HG02870 (cell line): ENCODE results near the gene ESYT2.

Source experiments
- ATAC-seq: cut with Tn5 transposase; IDR thresholded peaks from one replicate; pipeline ENCODE4 v1.9.1; 2021; ENCODE audit warnings: mild to moderate bottlenecking, moderate library complexity; ENCODE audit not compliant: unreplicated experiment

The ESYT2 gene

DNA sequence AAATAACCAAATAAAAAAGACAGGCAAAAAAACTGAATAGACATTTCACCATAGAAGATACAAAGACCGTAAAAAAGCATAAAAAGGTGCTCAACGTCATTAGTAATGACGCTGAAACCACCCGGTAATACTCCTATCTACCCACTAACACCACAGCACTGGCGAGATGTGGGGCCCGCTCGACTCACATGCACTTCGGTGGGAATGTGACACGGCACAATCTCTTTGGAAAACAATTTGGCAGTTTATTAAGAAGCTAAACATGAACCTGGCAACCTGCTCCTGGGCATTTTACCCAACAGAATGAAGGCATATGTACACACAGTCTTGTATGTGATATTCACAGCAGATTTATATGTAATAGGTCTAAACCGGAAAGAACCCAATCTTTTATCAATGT lies 81.9 kb downstream of the ESYT2 start:
- ATAC-seq, result no peak

DNA sequence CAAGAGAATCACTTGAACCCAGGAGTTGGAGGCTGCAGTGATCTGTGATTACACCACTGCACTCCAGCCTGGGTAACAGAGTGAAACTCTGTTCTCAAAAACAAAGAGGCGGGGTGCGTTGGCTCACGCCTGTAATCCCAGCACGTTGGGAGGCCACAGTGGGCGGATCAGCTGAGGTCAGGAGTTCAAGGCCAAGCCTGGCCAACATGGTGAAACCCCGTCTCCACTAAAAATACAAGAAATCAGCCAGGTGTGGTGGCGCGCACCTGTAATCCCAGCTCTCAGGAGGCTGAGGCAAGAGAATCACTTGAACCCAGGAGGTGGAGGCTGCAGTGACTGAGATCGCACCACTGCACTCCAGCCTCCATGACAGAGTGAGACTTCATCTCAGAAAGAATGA lies 82.4 kb downstream of the ESYT2 start:
- ATAC-seq, result no peak

DNA sequence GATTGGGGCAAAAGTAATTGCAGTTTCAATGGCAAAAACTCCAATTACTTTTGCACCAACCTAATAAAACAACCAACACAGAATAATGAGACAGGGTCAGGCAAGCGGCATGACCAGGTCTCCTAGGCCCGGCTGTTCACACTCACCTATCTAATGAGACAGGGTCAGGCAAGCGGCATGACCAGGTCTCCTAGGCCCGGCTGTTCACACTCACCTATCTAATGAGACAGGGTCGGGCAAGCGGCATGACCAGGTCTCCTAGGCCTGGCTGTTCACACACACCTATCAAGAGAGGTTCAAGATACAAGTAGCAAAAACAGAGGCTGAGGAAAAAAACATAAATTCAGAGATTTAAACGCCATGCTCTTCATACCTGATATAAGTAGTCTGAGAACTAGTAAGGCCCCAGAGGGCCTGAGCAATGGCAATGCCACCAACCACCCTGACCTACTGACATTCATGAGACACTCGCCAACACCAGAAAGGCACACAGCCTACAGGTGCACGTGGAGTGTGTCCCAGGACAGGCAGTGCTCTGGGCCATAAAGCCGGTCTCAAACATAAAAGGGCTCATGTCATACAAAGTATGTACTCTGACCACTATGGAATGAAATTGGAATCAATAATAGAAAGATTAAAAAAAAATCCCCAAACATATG lies 84.1 kb downstream of the ESYT2 start:
- no peak for ATAC-seq

DNA sequence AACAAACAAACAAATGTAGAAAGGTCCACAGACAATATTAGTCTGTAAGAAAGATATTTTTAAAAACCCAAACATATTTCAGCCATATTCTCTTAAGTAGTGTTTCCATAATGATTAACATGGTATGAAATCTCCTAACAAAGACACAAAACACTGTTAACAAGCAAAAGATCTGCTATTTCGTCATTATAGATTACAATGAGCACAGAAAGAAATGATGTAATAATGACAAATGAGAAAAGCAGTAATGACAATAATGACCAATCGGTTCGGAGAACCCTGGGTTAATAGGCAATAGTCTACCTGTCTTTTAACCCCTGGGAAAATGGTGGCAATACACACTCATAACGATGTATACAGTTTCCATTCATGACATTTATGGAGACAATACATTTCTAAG lies 85.2 kb downstream of the ESYT2 start:
- no peak for ATAC-seq

DNA sequence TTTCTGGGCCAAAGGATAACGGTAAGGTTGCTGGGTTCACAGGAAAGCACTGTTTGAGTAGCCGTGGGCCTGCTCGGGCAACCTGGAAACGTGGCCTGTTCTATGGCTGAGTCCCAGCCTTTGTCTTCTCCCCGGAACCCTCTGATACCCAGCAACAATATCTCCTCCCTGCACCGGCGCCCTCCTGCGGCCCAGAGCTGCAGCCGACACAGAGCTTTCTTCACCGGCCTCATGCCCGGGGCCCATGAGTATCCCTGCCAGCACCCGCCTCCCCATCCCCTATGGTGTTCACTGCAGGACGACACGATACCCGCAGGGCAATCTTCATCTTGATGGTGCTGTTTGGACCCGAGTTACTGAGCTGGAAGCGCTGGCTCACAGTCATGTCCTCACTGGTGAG lies 86.1 kb downstream of the ESYT2 start:
- ATAC-seq, result no peak

DNA sequence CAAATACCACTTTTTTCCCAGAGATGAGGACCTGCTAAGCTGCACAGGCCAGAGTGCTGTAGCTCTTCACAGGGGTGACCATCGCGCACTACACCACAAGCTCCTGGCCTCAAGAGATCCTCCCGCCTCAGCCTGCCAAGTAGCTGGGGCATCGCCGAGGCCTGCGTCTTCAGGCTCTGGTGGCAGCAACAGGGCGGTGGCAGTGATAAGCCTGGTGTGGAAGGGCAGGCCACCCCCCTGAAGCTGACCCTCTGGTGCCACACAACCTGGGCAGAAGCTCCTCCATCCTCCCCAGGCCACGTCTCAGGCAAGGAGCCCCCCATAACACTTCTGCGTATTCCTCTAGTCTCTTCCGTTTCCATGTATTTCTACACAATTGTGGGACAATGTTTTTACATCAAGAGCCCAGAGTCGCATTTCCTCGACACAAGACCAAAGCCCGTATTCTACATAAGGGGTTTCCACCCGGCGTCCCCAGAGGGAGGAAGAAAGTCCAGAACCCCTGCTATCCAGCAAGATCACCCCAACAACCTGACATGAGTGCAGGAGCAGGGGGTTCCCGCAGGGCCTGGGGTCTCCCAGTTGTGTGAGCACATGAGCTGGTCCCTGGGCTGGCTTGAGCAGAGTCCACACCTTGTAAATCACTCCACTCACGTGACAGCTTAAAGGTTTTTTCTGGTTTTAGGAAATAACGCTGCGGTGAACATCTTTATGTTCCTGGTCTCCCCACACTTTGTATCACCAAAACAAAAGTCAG lies 87.1 kb downstream of the ESYT2 start:
- ATAC-seq, result no peak

DNA sequence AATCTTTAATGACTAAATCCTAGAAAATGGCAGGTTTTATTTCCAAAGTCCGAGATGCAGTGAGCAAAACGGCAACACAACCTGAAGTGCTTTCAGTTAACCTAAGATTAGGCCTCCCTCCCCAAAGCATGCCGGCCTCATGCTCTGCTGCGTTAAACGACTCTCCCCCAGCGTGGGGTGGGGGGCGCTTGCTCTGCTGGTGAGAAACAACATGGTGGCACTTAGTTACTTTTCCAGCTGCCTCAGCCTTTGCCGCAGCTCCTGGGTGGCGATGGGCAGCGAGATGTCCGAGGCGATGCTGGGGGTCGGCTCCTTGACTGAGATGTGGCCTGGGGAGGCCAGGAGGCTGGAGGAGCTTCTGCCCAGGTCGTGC lies 88.0 kb downstream of the ESYT2 start:
- no peak for ATAC-seq

DNA sequence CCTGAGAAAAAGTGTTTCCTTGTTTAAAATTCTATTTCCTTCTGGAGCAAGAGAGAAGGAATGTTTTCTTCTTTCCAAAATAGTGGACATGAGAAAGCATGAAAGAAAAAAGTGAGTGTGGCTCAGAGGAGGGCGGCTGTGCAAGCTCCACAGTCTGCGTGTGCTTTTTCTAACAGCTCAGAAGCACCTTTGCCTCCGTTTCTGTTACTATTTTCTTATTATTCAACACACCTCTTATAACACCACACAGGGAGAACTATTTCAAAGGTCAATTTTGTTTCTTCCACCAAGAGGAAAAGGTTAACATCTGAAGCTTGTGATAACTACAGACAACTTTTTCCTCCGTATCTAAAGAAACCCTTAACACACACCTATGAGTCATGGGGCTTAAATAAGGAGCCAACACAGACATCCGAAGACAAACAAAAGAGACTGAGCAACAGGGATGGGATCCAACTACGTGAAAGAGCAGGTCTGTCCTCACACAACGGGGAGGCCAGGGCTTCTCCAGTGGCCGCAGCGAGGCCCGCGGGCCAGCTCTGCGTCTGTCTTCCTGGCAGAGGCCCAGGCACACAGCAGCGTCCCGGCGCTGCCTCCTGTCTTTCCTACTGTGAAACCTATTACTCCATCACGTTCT lies 88.5 kb downstream of the ESYT2 start:
- no peak for ATAC-seq

DNA sequence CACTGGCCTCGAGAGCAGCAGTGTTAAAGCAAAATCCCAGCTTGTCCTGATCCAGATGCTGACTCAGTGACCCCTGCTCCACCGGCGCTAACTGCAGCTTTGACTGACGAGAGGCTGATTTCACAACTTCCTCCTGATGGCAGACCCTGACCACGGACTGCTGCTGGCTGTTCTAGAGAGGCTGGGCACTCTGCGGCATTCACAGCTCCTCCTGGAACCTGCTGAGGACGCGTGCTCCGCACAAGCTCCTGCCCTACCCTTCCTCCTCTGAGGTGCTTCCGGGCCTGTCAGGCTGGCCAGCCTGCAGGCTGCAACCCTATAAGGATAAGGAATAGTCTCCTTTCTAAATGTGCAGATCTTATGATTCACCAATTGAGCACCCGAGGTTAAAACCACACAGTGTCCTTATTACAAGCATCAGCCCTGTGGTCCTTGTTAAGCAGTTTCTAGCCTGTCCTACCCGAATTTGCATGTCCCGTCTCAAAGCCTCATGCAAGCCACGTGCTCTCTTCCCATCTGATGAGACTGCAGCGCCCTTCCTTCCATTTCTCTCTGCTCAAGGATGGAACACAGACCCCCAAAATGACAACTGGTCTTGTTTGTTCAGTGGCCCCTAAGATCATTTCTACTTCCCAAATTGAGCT lies 89.2 kb downstream of the ESYT2 start:
- ATAC-seq, result no peak

DNA sequence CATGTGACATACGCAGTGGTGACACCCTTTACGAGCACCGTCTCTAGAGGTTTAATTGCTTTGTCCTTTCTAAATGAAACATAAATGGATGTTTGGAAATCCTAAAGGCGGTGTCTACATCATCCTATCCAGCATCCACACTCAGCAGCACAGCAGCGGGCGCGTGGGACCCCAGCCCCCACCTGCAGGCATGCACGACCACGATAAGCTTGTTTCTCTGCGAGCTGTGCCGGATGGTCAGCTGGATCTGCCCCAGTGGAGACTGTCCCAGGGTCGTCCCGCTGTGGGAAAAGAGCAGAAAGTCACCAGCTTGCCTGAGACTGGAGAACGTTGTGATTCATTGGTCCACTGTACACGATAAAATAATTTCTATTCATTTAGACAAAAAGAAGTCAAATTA lies 90.5 kb downstream of the ESYT2 start:
- no peak for ATAC-seq

DNA sequence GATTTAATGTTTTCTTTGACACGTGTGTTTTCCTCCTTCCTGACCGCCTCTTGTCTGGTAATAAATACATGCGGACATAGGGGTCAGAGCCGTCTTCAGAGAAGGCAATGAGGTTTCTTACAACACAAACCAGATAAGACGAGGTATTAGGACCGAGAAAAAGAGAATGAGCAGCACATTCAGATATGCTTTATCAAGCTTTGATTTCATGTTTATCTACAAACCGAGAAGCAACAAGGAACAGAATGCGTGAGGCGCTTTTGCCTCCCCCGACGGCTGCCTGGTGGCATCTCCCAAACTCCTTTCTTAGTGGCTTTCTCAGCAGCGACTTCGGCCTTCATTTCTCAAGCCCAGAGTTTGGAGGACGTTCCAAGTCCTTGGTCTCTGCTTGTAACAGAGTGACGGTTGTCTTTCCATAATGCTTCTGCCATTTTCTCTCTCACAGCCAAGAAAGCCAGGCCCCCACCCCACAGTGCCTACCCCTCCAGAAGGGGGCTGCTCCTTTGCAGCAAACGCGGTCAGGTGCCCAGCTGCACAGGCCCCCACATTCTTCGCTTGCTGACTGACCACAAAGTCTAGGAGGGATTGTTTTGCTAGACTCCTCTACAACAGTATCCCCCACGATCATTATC lies 92.1 kb downstream of the ESYT2 start:
- ATAC-seq, result no peak

DNA sequence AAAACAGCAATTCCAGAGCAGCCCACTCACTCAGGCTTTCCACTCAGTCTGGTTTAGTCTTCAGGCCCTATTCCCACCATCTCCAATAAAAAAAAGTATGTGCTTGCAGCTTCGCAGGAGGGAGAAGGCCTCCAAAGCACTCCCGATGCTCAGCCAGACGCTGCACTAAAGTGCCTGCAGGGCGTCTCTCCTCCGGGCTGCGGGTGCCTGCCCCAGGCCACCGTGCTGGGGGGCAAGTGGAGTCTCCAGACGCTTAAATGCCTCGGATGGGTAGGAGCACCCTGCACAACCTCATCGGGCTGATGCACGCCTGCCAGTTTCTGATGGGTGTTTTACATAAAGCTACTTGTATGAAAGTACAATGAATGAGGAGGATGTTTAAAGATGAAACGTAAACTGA lies 93.4 kb downstream of the ESYT2 start:
- no peak for ATAC-seq

DNA sequence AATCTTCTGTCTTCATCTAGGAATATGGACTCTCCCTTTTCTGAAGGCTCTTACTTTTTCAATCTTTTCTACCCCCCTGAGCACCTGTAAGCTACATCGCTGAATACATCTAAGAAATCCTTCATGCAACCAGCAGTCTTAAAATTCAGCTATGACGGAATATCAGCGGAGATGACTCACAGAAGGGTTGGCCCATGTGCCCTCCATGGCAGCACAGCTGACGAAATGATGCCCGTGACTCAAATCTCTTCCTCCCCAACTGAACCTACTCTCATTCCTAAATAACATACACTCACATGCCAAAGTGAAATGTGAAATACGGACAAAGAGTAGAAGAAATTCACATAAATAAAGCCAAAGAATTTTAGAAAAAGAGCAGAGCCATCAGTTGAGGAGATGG lies 94.4 kb downstream of the ESYT2 start:
- no peak for ATAC-seq

DNA sequence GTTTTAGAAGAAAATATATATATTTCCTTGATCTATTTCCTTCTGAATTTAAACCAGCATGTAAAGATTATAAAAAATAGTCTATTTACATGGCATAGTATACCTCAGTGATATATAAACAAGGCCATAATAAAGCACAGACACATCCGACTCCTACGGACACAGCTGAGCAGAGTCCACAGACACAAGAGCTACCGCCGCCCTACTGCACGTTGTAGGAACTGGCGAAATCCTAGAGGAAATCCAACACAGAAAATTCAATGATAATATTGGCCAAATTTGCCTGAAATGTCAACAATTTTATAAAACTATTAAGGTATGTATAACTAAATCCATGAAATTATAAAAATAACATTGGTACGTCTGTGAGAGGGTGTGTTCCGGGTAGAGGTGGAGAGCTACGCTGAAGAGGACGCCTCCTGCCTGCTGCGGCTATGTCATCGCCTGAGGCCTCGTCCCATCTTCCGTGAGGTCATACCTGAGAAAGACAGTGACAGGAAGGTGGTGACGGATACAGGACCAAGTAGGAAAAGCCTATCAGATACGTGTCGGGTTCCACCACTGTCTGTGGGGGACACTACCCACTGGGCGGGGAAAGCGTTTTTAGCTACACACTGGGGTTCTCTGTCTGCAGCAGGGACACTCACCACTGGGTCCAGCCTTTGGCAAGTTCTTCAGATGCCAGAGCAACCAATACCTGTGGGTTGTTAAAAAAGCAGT lies 95.4 kb downstream of the ESYT2 start:
- ATAC-seq, result no peak

DNA sequence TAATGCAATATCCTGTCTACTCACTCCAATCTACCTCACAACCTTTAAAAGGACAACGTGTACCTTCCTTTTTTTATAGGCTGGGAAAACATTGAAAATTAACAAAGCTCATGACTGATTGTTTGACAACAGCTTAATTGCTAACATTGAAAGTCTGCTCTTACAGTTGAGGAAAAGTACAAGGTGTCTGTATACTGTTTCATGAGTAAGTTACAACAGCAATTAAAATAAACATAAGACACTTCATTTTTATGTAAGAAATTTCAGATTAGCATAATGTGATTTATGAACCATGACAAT lies 96.1 kb downstream of the ESYT2 start:
- no peak for ATAC-seq

DNA sequence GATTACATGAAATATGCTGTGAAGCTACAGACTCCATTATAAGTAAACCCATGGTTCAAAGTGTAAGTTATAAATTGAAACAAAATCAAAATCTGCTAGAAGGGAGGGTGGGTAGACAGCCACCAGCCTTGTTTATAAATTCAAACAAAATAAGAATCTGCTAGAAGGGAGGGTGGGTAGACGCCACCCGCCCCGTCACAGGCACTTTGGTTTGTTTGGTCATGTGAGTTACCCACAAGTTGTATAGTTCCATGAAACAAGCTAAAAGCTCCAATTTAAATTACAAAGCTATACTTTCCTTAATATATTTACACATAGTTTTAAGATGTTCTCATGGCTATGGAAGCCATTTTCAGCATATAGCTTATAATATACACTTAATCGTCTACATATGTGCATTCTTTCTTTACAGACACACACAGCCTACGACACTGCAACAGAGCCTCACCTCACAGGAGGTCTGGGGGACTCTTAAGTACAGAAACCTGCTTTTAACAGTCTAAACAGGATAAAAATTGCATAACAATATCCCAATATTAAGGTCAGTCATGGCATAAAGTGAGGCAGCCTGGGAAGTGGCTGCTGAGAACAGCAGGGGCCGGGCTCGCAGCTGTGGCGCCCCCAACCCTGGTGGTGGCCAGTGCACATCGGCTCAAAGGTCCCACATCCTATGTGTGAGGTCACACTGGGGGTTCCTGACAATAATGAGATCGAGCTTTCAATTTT lies 96.7 kb downstream of the ESYT2 start:
- ATAC-seq, result no peak

DNA sequence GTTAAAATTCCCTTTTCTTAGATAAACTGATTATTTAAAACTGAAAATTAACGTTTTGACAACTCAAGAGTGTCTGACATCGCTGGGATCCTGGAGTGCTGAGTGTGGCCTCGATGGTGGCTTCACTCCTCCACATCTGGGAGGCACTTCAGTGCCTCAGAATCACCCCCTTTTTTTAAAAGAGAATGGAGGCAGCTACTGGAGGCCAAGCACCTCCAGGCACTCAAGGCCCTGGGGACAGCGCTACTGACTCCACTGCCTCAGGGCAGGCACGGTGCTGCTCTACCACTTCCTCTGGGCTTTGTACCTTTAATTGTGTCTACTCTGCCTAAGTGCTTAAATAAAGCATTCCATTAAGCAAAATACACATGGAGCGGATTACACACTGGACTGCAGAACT lies 97.5 kb downstream of the ESYT2 start:
- no peak for ATAC-seq

DNA sequence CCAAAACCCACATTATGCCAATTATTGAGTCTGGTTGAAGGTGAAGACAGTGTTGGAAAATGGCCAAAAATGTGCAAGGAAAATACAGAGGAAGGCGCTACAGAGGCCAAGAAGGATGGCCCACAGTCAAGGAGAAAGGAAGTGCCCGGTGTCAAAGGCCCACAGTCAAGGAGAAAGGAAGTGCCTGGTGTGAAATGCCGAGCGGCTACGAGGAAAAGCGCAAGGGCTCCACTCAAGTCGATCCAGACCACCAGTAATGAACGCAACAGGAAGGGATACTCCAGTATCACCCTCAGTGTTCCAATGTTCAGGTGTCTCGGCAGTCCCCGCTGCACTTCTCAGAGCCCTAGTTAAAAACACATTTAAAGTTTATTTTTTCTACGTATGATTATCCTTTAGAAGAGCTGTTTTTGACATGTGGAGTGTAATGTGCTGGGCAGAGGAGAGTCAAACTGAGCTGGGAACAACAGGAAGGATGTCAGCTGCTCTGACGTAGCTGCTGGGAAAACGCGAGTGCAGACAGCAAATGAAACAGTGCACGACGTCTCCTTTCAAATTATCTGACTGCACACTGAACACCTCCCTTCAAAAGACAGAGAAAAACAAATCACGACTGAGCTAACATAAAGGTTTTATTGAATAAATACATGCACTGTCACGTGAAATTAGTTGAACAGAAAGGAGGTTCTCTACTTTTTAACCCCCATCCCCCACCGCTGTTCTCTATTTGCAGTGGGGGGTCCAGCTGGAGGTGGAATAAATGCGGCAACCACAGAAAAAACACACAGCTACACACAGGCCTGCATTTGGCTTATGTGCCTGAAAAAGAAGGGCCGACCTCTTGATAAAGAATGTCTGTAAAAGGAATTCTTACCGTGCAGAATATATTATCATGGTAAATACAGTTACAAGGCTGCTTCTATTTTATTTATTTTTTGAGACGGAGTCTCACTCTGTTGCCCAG lies 98.6 kb downstream of the ESYT2 start:
- ATAC-seq, result no peak
